CD4-positive, alpha-beta T cell treated with Interleukin-4 for 1 hour (primary cell): ENCODE results near the gene D2HGDH.
A peak's percentile ranks its signal among the peaks of the same experiment; 100 is the strongest.
"Not testable (repeated sequence)": the region's sequence is repeated elsewhere in the genome, so short reads cannot be mapped to it uniquely, and the experiment has no call there.

Experiments
- DNase-seq, 2 donors: peaks; one replicate each; pipeline ENCODE4 v3.0.0-alpha.2; 2020 to 2022

Gene D2HGDH

GRCh38 chr2:241751152-241751551, 16.7 kb downstream of the D2HGDH start:
- DNase-seq: no peak

- no peak for DNase-seq
Measured at GRCh38 chr2:241751776-241752175, 17.3 kb downstream of the D2HGDH start.

- no peak for DNase-seq
Measured at GRCh38 chr2:241752253-241752652, 17.8 kb downstream of the D2HGDH start.

GRCh38 chr2:241752689-241753276, 18.4 kb downstream of the D2HGDH start:
- DNase-seq: no peak

GRCh38 chr2:241753493-241753892, 19.1 kb downstream of the D2HGDH start:
- DNase-seq: no peak

GRCh38 chr2:241754042-241754441, 19.6 kb downstream of the D2HGDH start:
- no peak for DNase-seq

GRCh38 chr2:241755166-241755565, 20.7 kb downstream of the D2HGDH start:
- no peak for DNase-seq

GRCh38 chr2:241755777-241756176, 21.3 kb downstream of the D2HGDH start:
- DNase-seq: no peak

- DNase-seq: no peak
Measured at GRCh38 chr2:241759067-241759807, 24.8 kb downstream of the D2HGDH start.

GRCh38 chr2:241759893-241760292, 25.5 kb downstream of the D2HGDH start:
- DNase-seq: not testable (repeated sequence)

- DNase-seq: no peak
Measured at GRCh38 chr2:241760301-241760771, 25.9 kb downstream of the D2HGDH start.

GRCh38 chr2:241762321-241762932, 28.0 kb downstream of the D2HGDH start:
- DNase-seq: peak in 1 of 2 donors; percentile 34

- DNase-seq: peak; percentile 76 to 85
Measured at GRCh38 chr2:241762933-241763369, 28.5 kb downstream of the D2HGDH start.

- peak; percentile 23 to 43 for DNase-seq
Measured at GRCh38 chr2:241763551-241764274, 29.3 kb downstream of the D2HGDH start.

GRCh38 chr2:241764275-241765241, 30.1 kb downstream of the D2HGDH start:
- no peak for DNase-seq

- DNase-seq: no peak
Measured at GRCh38 chr2:241767464-241768250, 33.2 kb downstream of the D2HGDH start.

GRCh38 chr2:241768251-241768711, 33.9 kb downstream of the D2HGDH start:
- DNase-seq: no peak

- DNase-seq: no peak
Measured at GRCh38 chr2:241768850-241769249, 34.4 kb downstream of the D2HGDH start.

GRCh38 chr2:241769819-241770184, 35.4 kb downstream of the D2HGDH start:
- DNase-seq: no peak

GRCh38 chr2:241770185-241770935, 35.9 kb downstream of the D2HGDH start:
- DNase-seq: no peak
